CD4-positive, alpha-beta T cell treated with Interleukin-4 for 1 hour (primary cell): Measurements from ENCODE around the gene USPL1.
"Not testable (repeated sequence)": the region's sequence is repeated elsewhere in the genome, so short reads cannot be mapped to it uniquely, and the experiment has no call there.

Experiments
- DNase-seq, 2 donors: peaks; one replicate each; pipeline ENCODE4 v3.0.0-alpha.2; 2020 to 2022

USPL1 gene

DNA sequence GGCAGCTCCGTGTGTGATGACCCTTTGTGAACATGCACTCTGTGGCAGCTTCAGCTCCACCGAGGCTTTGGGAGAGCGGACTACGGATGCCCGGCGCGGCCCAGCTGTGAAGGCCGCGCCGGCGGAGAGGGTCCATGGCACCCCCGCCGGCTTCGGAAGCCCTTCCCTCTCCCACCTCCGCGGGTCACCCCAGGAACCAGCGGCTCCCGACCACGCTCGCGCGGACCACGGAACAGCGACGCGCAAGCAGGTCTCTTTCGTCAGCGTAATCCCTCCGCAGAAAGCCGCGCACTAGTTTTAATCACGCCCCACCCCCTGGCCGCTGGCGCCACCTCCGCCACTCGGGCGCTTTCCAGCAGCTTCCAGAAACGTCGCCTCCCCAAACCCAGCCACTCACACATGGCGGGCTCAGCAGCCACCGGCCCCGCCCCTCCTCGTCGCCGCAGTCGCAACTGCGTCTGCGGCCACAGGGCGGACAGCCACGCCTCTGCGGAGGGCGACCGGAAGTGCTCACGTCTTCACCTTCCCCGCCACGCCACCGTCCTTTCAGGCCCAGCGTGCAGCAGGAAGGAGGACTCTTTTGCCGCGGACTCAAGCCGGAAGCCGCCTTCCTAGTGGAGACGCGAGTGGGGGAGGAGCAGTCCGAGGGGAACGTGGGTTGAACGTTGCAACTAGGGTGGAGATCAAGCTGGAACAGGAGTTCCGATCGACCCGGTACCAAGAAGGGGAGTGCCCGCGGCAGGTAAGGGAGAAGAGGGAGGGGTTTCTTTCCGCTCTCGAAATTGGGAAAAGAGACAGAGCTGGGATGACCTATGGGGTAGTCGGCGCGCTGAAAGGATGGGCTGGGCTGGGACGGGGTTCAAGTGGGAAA is at the start of gene USPL1:
USPL1 (plus strand) TSS at position 606 of the 871 bp plus-strand sequence. CDS start 3,221 bp downstream, outside the sequence.
- DNase-seq = peak; percentile 99

DNA sequence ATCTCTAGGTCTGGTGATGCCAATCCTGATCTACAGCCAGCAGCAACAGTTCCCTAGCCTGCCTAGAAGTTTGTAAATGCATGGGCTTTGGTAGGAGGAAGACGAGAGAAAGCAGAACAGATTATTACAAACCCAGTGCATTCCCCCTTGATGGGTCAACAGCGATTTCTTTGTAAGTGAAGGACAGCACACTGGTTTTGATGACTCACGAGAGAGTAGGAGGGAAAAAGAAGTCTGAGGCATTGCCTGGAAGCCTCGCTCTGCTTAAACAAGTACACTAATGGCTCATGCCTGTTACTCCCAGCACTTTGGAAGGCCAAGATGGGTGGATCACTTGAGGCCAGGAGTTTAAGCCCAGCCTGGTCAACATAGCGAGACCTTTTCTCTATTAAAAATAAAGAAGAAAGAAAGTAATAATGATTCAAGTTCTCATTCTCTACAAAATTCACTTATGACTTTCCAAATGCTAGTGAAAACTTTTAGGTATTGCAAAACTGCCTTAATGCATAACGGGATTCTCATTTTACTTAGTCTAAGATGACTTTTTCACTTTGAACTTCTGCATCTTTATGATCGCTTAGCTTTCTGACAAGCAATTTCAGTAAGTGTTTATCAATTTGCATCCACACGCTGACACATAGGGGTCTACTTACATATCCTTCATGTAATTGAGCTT is 47.7 kb upstream of the USPL1 start:
- DNase-seq = peak in 1 of 2 donors; percentile 15

DNA sequence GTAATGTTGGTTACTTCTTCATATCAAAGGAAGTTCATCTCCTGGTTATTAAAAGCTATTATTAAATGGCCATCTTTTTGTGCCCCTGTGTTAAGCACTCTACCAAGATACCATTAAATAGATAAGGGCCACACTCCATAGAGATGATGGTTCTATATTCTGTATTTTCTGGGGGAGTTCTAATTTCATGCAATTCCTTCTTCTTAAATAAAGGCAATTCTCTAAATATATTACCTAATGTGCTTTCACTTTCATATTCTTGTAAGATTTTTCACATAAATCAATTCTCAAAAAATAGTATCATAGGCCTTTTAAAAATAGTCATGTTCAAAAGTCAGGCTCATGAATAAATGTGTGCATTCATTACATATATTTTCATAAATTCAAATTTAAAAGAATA is 47.0 kb upstream of the USPL1 start:
- DNase-seq = no peak

DNA sequence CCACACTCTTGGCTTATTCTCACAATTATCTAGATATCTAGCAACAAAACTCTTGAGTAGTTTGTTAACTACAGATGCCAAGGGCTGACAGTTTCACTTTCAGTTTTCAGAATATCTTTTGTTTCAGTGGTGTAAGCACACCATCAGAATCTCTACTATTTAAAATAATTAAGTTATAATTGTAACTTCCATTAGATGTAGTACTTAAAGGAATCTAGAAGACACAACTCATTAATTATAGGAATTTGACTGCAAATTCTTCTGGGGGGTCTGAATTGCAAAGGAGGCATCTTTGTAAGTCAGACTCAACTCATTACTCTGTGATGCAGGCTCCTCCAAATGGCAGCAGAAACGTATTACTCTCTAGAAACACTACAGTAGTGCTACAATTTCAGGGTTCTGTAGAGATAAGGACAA is 44.9 kb upstream of the USPL1 start:
- DNase-seq = peak in 1 of 2 donors; percentile 57

DNA sequence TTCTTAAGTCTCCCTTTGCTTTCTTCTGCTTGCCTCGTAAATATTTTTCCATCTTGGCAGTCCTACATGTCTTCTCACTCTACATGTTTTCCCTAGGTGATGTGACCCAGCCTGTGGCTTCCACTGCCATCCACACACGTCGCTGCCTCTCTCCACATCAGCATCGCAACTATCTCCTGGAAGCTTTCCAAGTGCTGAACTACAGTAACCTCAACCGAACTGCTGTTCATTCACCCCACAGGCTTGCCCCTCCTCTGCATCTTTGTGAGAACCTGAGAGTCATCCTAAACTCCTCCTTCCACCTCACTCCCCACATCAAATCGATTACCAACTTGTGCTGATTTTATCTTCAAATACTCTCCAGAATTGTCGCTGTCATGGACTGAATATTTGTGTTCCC is 41.2 kb upstream of the USPL1 start:
- DNase-seq = peak; percentile 48 to 73

DNA sequence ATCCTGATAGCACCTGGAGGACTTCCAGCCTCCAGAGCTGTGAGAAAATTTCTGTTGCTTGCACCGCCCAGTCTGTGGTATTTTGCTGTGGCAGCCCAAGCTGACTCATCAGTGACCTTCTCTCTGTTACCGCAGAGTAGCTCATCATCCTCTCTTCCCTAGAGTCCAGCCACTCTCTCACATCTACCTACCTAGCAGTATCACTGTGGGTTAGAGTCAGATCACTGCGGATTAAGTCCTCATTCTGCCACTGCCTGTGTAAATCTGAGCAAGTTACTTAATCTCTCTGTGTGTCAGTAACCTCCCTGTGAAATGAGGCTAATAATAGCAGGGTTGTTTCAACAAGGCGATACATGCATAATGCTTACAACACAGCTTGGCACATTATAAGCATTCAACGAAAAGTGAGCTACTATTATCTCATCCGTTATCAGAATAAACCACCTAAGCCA is 40.3 kb upstream of the USPL1 start:
- peak; percentile 50 to 51 for DNase-seq

DNA sequence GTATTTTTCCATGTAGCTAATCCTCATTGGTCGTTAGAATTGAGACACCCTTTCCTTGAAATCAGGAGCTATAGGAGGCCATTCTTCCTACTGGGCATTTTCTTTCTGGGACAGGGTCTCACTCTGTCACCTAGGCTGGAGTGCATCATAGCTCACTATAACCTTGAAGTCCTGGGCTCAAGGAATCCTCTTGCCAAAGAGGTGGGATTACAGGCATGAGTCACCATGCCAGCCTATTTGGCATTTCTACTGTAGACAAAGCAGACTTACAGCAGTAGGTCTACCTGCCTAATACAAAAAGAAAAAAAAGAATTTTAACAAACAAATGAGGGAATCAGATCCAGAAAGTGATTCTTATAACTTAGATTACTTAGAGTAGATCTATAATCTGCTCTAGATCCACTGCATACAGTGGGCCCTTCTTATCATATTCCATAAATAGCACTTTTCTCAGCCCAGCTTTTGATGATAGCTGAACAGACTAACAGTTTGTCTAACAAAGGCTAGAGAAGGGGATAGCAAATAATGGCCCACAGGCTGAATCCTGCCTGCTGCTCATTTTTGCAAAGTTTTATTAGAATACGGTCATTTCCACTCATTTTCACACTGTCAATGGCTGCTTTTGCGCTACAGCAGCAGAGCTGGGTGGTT is 36.7 kb upstream of the USPL1 start:
- DNase-seq = no peak

DNA sequence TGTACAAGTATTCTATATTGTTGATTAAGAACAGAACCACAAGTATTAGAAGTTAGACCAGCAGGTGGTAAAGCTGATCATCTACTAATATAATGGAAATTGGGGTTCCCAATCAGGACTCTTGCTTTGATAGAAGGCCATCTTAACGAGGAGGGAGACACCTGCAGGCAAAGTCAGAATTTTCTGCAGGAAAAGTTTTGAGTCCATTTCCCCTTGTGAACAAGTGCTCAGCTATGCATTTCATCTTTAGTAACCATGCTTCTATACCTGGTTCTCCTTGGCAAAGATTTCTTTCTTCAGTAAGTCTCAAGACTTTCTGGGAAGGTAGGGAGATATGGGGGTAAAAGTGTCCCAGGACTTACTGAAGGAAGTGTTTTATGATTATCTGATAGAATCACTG is 36.1 kb upstream of the USPL1 start:
- peak; percentile 21 to 49 for DNase-seq

DNA sequence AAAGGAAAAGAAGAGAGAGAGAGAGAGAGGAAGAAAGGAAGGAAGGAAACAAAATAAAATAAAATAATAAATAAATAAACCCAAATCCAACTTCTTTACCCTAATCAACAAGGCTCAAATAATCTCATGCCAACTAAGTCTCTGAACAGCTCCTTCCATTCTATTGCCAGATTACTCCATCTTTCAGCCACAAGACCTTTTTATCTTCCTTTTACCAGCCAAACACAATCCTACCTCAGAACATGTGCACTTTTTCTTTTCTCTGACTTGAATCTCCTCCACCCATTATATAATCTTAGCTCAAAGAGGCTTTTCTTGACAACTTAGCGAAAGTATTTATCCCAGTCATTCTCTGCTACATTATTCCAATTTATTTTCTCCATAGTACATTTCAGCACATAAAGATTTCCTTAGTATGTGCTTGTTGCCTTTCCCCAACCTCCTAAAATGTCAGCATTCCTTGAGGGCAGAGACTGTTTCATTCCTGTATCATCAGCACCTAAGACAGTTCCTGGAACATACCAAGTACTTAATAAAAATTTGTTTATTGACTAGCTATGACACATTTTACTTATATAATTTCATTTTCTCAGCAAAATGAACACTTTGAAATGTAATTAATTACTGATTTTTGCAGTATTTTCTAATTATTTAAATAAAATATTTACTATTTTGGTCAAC is 33.5 kb upstream of the USPL1 start:
- DNase-seq = no peak

DNA sequence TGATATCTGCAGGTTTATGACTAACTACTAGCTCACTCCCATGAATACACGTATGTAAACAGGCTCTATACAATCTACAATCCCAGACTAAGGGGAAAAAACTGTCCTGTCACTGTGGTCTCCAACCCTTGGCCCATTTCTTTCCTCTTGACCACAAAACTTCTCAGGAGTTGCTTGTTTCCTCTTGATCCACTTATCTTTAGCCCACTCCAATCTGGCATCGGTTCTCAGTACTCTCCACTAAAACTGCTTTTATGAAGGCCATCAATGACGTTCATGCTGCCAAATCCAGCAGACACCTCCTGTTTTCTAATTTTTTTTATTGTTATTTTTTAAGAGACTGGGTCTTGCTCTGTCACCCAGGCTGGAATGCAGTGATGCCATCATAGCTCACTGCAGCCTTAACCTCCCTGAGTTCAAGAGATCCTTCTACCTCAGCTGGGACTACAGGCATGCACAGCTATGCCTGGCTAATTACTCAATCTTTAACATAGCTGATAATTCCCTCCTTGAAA is 31.9 kb upstream of the USPL1 start:
- no peak for DNase-seq

DNA sequence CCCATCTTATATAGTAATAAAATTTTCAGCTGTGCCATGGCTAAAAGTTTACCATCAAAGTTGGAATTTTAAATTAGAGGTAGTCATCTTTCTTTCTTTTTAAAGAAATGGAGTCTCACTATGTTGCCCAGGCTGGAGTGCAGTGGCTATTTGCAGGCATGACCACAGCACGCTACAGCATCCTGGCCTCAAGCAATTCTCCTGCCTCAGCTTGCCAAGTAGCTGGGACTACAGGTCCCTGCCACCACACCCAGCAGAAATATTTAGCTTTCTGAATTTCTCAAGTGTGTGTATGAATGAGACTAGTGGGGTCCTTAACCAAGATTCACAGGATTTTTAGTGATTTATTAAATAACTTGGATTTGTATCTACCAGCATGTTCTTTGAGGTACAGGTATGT is 30.5 kb upstream of the USPL1 start:
- no peak for DNase-seq

DNA sequence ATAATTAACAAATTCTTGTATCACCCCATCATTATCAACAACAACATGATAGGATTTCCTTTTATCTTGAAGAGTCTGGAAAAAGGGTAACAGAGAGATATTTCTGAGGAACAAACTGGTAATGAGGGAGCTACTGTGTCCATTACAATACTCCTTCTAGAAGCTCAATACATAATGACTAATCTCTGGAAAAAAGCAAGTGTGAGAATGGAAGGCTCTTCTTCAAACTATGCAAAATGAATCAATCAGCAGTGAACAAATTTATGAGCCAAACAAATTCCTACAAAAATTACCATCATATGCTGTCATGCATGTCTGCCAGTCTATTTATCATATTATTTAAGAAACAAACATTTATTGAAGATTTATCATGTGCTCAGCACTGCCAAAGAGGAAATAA is 30.0 kb upstream of the USPL1 start:
- no peak for DNase-seq

DNA sequence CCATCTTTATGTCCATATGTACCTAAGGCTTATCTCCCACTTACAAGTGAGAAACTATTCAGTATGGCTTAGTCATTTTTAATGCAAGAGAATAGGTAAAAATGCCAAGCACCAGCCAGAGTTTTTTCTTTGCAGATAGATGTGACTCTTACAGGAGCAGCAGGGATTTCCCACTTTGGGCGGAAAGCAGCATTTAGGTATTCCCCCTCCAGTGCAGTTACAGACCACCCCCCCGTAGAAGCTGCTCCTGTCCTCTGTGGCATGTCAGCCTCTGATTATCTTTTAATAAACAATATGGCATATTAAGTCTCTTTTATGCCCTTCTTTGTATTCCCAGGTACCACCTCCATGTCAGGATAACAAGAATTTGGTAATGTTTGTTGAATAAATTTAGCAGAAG is 24.7 kb upstream of the USPL1 start:
- DNase-seq = no peak

DNA sequence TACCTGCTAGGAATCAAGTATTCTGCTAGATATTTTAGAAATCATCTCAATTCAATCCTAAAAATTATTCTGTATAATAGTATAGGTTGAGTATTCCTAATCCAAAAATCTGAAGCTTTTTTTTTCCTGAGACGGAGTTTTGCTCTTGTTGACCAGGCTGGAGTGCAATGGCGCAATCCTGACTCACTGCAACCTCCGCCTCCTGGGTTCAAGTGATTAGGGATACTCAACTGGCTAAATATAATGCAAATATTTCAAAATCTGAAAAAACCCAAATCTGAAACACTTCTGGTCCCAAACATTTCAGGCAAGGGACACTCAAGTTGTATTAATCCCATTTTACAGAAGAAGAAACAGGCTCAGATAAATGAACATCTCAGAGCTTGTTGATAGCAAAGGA is 17.2 kb upstream of the USPL1 start:
- DNase-seq = no peak

DNA sequence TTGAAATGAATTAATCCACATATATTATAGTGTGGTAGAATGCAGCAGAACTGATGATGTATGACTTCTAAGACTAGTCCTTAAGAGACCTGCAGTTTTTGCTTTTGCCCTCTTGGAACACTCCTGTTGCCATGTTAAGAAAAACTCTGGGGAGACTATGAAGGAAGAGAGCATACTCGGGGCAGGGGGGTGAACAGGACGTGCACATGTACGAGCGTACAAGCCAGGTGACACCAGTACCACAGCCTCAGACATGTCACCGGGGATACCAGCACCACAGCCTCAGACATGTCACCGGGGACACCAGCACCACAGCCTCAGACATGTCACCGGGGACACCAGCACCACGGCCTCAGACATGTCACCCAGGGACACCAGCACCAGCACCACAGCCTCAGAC is 15.9 kb upstream of the USPL1 start:
- DNase-seq = no peak

DNA sequence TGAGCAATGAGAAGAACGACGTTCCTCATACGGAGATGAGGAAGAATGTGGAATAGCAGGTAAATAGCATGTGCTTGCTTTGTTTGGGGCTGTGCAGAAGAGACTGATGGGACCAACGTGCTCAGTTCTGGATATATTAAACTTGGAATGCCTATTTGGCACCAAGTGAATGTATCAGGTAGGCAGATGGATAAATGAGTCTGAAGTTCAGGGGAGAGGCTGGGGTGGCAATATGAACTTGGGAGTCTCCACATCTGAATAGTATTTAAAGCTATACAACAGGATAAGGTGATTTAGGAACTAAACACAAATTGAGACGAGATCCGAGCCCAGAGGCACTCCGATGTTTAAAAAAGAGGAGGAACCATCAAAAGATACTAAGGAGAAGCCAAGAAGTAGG is 12.7 kb upstream of the USPL1 start:
- DNase-seq = no peak

DNA sequence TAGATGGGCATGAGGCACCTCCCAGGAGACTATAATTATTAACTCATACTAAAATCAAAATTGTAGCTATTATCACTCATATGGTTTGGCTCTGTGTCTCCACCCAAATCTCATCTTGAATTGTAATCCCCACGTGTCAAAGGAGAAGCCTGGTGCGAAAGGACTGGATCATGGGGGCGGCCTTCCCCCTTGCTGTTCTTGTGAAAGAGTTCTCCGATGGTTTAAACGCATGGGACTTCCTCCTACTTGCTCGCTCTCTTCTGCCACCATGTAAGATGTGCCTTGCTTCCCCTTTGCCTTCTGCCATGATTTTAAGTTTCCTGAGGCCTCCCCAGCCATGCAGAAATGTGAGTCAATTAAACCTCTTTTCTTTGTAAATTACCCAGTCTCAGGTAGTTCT is 10.5 kb upstream of the USPL1 start:
- not testable (repeated sequence) for DNase-seq

DNA sequence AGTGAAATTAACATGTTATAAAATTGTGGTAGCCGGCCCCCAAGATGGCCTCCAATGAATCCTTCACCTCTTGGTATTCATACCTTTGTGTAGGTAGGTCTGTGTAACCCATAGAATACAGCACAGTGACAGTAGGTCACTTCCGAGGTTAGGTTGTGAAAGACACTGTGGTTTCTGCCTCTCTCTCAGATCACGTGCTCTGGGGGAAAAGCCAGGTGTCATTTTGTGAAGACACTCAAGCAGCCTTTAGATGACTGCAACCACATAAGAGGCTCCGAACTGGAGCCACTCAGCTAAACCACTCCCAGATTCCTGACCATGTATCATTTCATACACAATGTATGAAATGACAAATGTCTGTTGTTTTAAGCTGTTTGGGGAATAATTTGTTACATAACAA is 9.8 kb upstream of the USPL1 start:
- DNase-seq = peak; percentile 81 to 87

DNA sequence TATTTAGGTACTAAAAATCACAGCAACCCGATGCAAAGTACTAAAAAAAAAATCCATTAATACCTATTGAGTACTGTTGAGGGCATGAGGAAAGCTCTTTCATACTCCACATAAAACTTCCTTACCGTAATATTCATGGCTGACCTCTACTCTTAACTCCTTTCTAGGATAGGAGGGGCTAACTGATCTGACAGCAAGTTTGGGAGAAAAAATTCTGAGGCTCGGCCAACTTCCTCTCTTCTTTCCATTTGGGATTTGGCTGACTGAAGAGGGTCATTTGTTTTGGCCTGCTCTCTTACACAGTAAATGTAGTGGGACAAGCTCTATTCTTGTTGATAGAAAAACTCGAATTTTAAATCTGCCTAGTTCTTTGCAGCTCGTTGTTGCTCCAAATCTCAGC is 9.4 kb upstream of the USPL1 start:
- no peak for DNase-seq

DNA sequence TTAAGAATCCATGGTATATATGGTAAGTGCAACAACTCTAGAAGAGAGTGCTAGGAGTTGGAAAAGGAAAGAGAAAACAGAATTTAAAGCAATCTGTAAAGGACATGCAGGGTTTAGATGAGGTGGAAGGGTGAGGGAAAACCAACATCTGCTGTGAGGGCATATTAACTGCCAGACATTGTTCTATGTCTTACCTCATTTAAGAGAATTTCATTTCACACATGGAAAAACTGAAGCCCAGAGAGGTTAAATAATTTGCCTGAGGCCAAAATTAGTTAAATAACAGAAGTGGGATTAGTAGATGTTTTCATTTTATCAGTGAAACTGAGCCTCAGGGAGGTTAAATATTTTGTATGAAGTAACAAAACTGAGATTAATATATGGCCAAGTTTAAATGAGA is 7.4 kb upstream of the USPL1 start:
- no peak for DNase-seq

DNA sequence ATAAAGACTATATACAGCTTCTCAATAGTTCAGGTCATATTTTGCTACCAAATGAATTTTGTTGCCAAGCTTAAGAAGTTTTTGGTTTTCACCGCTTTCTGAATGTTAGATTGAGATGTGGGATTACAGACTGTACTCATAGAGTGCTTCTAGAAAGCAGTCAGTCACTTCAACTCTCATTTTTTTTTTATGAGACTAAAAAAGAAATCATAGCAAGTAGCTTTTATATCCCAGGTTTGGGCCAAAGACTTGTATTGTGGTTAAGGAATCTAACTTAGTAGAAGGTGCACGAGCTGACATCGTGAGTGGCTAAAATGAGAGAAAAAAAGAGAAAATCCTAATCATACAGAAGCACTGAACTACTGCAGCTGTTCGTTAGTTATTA is 2.2 kb upstream of the USPL1 start:
- no peak for DNase-seq

DNA sequence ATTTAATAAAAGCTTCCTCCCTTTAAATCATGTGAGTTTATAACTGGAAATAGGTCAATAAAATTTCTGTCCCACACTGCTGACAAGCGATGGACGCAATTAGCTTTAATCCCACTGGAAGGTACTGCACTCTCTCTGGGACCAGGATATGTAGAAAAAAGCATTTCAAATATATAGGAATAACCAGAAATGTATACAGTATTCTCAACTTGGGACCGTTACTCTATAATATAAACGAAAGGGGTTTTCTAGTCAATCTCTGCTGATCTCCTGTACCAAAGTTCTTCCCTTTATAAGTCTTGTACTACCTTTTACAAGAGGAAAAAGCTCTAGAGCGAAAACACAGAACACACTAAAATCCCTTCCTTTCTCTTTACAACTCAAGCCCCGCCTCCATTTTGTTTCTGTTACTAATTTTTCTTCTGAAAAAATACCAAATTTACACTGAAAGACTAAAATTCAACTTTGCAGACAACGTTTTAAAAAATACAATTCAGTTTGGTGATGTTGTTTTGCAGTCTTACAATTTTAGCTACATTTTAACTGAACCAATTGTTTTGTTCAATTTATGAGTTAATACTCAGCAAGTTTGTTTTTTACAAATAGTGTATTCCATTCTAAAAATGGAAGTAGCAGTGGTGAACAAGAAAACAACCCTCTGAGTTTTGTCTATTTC is 1.7 kb upstream of the USPL1 start:
- peak in 1 of 2 donors; percentile 53 for DNase-seq
